AG09309 (cell line): Measurements from ENCODE around the gene ENPP3.

Experiments used
- DNase-seq: peaks from one replicate; pipeline ENCODE4 v3.0.0-alpha.2; 2010; ENCODE audit warnings: low read depth
- H3K4me3 ChIP-seq: 2 replicates; pipeline ENCODE4 v1.5.1; 2011; ENCODE audit warnings: mild to moderate bottlenecking, low read depth, low read length, moderate library complexity; ENCODE audit not compliant: control insufficient read depth
- CTCF ChIP-seq: IDR thresholded peaks from 2 replicates; pipeline ENCODE4 v1.5.1; 2011; ENCODE audit warnings: mild to moderate bottlenecking, low read depth, low read length, inconsistent platforms; ENCODE audit not compliant: insufficient read depth, control insufficient read depth; ENCODE audit errors: missing control alignments

The ENPP3 gene

GRCh38 chr6:131636880-131637792 lies at the start of gene ENPP3:
Gene ENPP3 (plus strand): TSS chr6:131637302. CDS start chr6:131637385, 83 bp downstream.
- no peak within 1 kb of the TSS for H3K4me3 ChIP-seq
- no peak for TF ChIP-seq CTCF

DNA sequence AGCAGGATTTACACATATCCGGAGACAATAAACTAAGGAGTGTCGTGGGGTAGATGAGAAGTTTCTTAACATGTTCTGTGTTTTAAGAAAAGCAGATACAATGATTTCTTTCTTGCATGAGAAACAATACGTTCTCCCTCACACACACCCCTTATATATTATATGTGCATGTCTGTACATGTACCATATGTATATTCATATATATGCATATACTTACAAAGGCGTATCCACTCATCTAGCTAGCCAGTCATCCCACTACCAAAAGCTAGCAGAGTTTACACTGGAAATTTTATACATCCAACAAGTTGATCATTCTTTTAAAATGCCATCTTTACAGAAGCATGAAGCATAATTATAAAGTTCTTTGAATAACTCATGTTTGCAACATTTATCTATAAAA lies 49.2 kb upstream of the ENPP3 start:
- H3K4me3 ChIP-seq, result no peak overlapping the region
- DNase-seq, result no peak
- no peak for TF ChIP-seq CTCF

More at GRCh38 chr6:131636880-131637792, at the start of gene ENPP3:
- DNase-seq, result no peak

- no peak overlapping the region for H3K4me3 ChIP-seq
- no peak for DNase-seq
- TF ChIP-seq CTCF, result no peak
Observed at GRCh38 chr6:131588643-131589042, 48.5 kb upstream of the ENPP3 start.

DNA sequence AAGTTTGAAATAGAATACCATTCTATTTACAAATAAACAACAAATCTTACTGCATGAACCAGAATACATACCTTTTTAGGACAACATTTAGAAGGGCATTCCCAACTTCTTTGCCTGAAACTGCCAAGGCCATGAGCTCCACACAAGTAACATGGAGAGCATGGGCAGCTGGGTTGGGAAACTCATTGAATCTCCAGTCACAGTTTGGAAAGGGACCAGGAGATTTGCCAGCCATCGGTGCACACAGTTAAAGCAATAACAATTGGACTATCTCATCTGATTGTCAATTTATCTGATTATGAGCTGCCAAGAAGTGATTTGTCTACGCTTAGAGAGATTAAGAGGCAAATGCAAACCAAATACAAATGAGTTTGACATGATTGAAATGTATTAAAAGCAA lies 44.2 kb upstream of the ENPP3 start:
- no peak for TF ChIP-seq CTCF
- no peak overlapping the region for H3K4me3 ChIP-seq
- DNase-seq, result no peak

DNA sequence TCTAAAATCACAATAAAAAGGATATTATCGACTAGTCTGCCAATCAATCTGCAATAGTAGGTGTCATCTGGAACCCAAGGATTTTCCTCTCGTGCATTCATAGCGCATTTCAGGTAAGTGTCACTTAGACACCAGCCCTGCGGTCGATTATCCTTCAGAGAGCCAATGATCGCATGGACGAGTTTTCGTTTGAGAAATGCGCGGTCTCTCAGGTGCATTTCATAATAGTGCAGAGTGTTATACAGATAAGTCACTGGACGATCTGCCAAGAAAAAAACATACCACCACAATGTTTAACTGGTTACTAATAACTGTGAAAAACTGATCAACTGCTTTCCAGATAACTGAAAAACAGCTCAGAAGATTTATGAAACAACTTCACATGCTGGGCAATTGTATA lies 43.0 kb upstream of the ENPP3 start:
- no peak for DNase-seq
- no peak overlapping the region for H3K4me3 ChIP-seq
- TF ChIP-seq CTCF, result no peak

DNA sequence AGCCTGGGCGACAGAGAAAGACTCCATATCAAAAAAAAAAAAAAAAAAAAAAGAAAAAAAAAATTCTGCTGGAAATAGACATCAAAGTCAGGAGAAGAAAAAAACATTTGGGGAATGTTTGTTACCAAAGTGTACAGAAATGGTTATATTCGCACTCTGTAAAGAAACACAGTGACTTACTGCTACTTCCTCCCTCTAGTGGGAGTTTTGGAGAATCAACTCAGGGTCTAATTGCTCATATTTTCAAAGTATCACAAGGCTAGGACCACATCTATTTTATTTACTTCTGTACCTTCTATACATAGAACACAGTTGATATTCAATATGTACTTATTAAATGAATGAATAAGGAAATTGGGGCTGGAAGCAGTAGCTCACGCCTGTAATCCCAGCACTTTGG lies 39.7 kb upstream of the ENPP3 start:
- no peak for DNase-seq
- H3K4me3 ChIP-seq, result no peak overlapping the region
- peak; percentile 30 for TF ChIP-seq CTCF
